Nephron (organoid): ENCODE measurements around the gene PLPPR3.

Source experiments
- H3K27ac Mint-ChIP-seq, 3 experiments: 2 replicates each; pipeline ENCODE4 v1.8.0; 2020; ENCODE audit warnings: mixed read lengths in 3 of 3, mild to moderate bottlenecking in 2 of 3, moderate library complexity in 1 of 3
- H3K27me3 Mint-ChIP-seq: 2 replicates; pipeline ENCODE4 v1.8.0; 2021; ENCODE audit warnings: low read depth, mild to moderate bottlenecking, moderate library complexity, mixed read lengths
- H3K36me3 Mint-ChIP-seq: 2 replicates; pipeline ENCODE4 v1.8.0; 2020; ENCODE audit warnings: low read depth, mixed read lengths
- H3K4me1 Mint-ChIP-seq: 2 replicates; pipeline ENCODE4 v1.8.0; 2020; ENCODE audit warnings: mixed read lengths
- H3K4me3 Mint-ChIP-seq, 3 experiments: 2 replicates each; pipeline ENCODE4 v1.8.0; 2020; ENCODE audit warnings: mild to moderate bottlenecking in 3 of 3, mixed read lengths in 3 of 3, moderate library complexity in 2 of 3
- H3K9me3 Mint-ChIP-seq: 2 replicates; pipeline ENCODE4 v1.8.0; 2020; ENCODE audit warnings: mixed read lengths
- CTCF ChIP-seq, 3 experiments: fragments of 200-600 bp; sonication (generic); IDR thresholded peaks; one replicate each; pipeline ENCODE4 v1.5.0; 2021; ENCODE audit warnings: antibody characterized with exemption in 3 of 3; ENCODE audit not compliant: unreplicated experiment in 3 of 3

Gene PLPPR3

GRCh38 chr19:806815-807421 lies 14.8 kb downstream of the PLPPR3 start:
- no peaks in the 10 kb centered on the region for H3K27me3 Mint-ChIP-seq
- no peak for TF ChIP-seq CTCF (IDR thresholded peaks at IDR 0.05; ENCODE audit: unreplicated experiment in 3 of 3)
- H3K4me1 Mint-ChIP-seq = peaks cover 27% of the 10 kb centered on the region
- H3K27ac Mint-ChIP-seq = peak overlapping the region in 2 of 3 experiments; percentile 21 to 45
- H3K9me3 Mint-ChIP-seq = no peaks in the 10 kb centered on the region
- H3K4me3 Mint-ChIP-seq = no peak overlapping the region
- H3K36me3 Mint-ChIP-seq = peaks cover 61% of the 10 kb centered on the region

- no peaks in the 10 kb centered on the region for H3K27me3 Mint-ChIP-seq
- H3K4me1 Mint-ChIP-seq = peaks cover 37% of the 10 kb centered on the region
- no peak overlapping the region for H3K27ac Mint-ChIP-seq
- H3K4me3 Mint-ChIP-seq = no peak overlapping the region
- peaks cover 53% of the 10 kb centered on the region for H3K36me3 Mint-ChIP-seq
- H3K9me3 Mint-ChIP-seq = no peaks in the 10 kb centered on the region
- TF ChIP-seq CTCF (IDR thresholded peaks at IDR 0.05; ENCODE audit: unreplicated experiment in 3 of 3) = no peak
These were observed 15.9 kb downstream of the PLPPR3 start for GRCh38 chr19:805600-806550.

DNA sequence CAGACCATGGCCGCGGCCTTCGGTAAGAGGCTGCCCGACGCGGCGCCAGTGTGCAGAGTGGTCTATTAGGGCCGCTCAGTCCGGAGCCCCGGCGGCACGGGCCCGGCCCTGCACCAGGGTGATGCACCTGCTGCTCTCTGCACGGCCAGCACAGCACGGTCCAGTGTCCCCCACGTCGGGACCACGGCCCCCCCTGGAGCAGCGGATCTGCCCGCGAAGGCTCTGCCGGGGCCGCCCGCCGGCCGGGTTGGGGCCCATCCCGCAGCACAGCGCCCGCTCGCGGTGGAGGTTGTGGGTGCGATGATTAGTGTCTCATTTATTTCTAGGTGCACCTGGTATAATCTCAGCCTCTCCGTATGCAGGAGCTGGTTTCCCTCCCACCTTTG lies 16.6 kb downstream of the PLPPR3 start:
- no peak overlapping the region for H3K27ac Mint-ChIP-seq
- H3K9me3 Mint-ChIP-seq = no peaks in the 10 kb centered on the region
- H3K27me3 Mint-ChIP-seq = no peaks in the 10 kb centered on the region
- peaks cover 53% of the 10 kb centered on the region for H3K36me3 Mint-ChIP-seq
- peaks cover 43% of the 10 kb centered on the region for H3K4me1 Mint-ChIP-seq
- no peak overlapping the region for H3K4me3 Mint-ChIP-seq
- TF ChIP-seq CTCF (IDR thresholded peaks at IDR 0.05; ENCODE audit: unreplicated experiment in 3 of 3) = no peak

DNA sequence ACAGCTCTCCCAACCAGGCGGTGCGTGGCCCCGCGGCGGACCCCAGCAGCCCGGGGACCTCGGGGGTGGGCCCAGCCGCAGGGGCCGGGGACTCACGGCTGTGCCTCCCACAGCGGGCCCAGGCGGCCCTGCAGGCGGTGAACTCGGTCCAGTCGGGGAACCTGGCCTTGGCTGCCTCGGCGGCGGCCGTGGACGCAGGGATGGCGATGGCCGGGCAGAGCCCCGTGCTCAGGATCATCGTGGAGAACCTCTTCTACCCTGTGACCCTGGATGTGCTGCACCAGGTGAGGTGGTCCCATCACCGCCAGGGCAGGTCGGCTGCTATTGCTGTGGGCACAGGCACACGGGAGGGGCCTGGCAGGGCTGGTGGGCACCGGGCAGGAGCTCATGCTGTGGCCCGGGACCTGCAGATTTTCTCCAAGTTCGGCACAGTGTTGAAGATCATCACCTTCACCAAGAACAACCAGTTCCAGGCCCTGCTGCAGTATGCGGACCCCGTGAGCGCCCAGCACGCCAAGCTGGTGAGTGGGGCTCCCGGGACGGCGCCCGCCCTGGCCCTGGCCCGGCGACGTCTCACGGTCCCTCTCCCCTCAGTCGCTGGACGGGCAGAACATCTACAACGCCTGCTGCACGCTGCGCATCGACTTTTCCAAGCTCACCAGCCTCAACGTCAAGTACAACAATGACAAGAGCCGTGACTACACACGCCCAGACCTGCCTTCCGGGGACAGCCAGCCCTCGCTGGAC lies 17.2 kb downstream of the PLPPR3 start:
- Mint-ChIP-seq H3K4me1 (peaks cover 49% of the 10 kb centered on the region), H3K27ac (no peak overlapping the region), H3K27me3 (no peaks in the 10 kb centered on the region), H3K4me3 (no peak overlapping the region), H3K9me3 (no peaks in the 10 kb centered on the region), H3K36me3 (peaks cover 51% of the 10 kb centered on the region)
- TF ChIP-seq CTCF (IDR thresholded peaks at IDR 0.05; ENCODE audit: unreplicated experiment in 3 of 3) = no peak

DNA sequence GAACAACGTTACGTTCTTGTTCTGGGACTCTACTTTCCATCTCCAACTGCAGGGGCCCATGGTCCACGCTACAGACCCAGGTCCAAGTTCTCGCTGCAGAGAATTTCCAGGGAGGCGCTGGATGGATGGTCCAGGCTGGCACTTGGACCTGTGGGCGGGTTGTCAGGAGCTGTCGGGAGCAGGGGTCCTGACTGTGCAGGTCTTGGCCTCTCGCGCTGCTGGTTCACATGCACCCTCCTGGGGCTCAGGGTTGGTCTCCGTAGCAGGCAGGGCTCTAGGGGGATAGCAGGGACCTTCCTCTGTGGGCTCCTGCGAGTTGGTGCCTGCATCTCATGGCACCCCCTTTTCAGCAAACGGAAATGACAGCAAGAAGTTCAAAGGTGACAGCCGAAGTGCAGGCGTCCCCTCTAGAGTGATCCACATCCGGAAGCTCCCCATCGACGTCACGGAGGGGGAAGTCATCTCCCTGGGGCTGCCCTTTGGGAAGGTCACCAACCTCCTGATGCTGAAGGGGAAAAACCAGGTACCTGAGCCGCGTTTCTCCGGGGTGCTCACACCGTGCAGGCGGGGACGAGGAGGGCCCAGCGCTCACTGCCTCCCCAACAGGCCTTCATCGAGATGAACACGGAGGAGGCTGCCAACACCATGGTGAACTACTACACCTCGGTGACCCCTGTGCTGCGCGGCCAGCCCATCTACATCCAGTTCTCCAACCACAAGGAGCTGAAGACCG lies 17.9 kb downstream of the PLPPR3 start:
- Mint-ChIP-seq H3K9me3 (no peaks in the 10 kb centered on the region), H3K4me1 (peaks cover 54% of the 10 kb centered on the region), H3K4me3 (peak overlapping the region in 2 of 3 experiments; percentile 30 to 78), H3K27me3 (no peaks in the 10 kb centered on the region), H3K27ac (peak overlapping the region in 1 of 3 experiments; percentile 88), H3K36me3 (peaks cover 51% of the 10 kb centered on the region)
- no peak for TF ChIP-seq CTCF (IDR thresholded peaks at IDR 0.05; ENCODE audit: unreplicated experiment in 3 of 3)
